Stromal cell of bone marrow (primary cell): ENCODE data around the gene MARK3.
A peak's percentile ranks its signal among the peaks of the same experiment; 100 is the strongest.

ENCODE experiments used
- DNase-seq: peaks from one replicate; pipeline ENCODE4 v3.0.0-alpha.2; 2012; ENCODE audit warnings: low read depth

Gene MARK3

DNA sequence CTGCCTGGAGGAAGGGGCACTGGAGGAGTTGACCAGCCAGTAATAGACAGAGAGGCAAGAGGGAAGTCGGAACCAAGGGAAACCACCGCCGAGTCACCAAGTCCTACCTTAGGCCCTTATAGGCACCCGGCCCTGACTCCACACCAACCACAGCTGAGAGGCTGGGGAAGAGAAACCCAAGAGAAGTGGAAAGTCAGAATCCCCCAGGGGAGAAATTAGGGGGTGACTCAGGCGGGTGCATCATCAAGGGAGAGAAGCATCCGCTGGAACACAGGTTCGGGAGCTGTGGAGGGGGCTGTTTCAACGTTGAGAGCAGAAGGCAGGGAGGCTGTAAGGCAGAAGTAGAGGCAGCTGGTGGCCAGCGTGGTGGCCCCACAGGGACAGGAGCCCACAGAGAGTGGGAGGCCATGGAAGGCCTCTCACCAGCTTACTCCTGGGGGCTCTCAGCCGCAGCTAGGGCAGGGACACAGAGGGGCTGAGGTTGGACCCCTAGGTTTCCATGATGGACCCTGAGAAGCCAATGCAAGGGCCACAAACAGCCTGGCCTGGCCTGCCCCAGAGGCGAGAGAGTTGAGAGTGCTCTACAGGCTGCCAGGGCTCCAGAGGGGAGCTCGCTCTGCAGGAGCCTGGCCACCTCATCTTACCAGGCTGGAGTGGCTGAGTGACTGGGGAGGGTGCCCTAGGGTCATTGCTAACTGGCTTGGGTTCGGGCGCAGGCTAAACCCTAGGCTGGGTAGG, 142.4 kb downstream of the MARK3 start:
- DNase-seq, result peak; percentile 73

DNA sequence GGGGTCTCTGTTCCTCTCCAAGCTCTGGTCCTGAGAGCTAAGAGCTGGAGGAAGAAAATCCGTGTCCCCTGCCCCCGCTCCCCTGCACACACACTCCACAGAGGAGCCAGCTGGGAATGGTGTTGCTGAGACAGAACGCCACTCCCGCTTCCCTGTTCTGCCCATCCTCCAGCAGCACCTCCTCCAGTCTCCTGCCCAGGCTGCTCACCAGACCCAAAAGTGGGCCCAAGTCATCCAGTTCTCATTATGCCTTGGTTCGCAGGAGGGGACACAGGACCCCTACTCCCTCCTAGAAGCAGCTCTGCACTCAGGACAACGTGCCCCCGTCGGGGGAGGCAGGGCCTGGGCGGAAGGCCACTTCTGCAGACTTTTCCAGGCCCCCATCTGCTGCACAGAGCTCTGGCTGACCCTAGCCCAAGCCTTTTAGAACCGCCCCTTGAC, 143.0 kb downstream of the MARK3 start:
- DNase-seq, result no peak

- DNase-seq, result peak; percentile 88
Observed at GRCh38 chr14:103528587-103529382, 143.6 kb downstream of the MARK3 start, which contains the start of gene TRMT61A. TSS of gene TRMT61A (plus strand) at chr14:103529196. CDS start at chr14:103529979, 783 bp downstream.

DNA sequence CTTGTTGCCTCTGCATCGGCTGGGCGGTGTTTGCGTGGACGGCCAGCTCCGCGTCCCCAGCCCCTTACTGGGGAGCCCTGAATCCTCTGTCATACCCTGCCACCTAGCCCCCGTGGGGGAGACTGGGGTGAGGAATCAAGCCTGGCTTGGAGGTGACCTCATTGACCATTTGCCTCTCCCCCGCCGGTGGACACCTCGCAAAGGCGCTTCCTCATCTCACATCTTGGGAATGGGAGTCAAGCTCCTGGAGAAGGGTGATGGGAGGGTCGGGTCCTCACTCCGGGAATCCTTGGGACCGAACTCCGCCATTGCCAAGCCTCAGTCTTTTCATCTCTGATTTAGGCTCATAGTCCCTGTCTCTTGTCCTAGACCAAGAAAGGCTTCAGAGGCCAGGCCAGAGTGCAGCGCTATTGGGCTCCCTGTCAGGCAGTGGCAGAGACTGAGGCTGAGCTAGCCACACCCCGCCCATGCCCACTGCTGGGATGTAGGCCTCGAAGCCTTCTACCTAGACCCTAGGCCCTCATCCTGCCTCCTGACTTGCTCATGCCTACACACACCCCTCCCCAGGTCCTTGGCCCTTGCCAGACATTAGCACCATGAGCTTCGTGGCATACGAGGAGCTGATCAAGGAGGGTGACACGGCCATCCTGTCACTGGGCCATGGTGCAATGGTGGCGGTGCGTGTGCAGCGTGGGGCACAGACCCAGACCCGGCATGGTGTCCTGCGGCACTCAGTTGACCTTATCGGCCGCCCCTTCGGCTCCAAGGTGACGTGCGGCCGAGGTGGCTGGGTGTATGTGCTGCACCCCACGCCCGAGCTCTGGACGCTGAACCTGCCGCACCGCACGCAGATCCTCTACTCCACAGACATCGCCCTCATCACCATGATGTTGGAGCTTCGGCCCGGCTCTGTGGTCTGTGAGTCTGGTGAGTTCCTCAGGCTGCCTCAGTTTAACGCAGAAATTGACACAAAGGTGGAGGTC, 144.5 kb downstream of the MARK3 start:
- DNase-seq, result no peak

- DNase-seq, result no peak
Observed at GRCh38 chr14:103530390-103530789, 145.2 kb downstream of the MARK3 start.

GRCh38 chr14:103530831-103531230, 145.6 kb downstream of the MARK3 start:
- DNase-seq, result no peak

DNA sequence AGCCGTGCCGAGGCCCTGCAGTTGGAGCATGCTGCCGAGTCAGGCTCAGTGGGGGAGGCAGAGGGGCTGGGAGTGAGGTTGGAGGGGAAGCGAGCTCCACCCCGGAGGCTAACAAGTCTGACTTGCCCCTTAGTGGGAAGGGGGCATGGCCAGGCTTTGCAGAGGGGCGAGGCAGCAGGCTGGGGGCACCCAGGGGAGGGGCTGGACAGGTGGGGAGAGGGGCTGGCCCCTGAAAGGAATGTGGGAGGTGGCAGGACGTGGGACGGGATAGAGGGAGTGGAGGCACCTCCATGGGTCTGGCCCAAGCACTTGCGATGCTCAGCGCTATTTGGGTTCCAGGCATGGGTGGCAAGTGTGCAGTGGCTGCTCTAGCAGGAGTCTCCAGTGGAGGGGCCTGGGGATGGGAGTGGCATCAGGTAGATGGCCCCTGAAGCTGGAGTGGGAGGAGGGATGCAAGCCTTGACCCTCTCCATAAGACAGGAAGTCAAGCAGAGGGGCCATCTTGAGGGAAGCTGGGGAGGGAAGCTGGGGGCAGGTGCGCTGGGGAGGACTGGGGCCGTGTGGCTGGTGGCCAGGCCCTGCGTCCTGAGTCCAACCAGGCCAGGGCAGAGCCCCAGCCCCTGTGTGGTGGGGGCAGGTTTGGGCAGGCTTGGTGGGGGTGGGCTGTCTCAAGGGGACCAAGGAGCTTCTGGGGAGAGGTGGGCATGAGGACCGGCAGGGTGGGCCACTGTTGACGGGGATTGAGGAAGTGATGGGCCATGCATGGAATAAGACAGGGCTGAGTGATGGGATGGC, 146.4 kb downstream of the MARK3 start:
- DNase-seq, result no peak

DNA sequence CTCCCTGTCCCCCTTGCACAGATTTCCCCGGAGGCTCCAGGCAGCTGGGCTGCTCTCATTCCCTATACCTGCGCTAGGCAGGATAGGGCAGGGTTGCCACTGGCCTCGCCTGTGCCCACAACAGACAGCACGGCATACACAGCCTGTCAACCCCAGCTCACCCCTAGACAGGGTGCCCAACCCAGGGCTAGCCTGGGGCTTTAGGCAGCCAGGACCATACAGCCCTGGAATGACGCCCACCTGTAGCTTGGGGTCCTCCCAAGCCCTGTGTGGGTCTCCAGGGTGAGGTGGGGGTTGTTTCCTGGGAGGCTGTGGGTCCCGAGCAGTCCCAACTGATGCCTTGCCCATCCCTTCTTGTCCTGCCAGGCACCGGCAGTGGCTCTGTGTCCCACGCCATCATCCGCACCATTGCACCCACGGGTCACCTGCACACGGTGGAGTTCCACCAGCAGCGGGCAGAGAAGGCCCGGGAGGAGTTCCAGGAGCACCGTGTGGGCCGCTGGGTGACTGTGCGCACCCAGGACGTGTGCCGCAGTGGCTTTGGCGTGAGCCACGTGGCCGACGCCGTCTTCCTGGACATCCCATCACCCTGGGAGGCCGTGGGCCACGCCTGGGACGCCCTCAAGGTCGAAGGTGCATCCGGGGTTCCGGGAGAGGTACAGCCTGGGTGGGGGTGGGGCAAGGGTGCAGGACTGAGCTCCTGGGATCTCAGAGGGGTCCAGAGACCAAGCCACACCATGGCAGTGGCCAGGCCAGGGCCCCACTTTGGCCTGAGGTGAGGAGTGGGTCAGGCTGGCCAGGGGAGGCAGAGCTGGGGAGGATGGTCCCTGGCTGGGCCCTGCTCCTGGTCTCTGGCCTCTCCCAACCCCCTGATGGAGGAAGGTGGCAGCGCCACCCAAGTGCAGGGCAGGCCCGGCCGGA, 147.3 kb downstream of the MARK3 start:
- no peak for DNase-seq

GRCh38 chr14:103533137-103533998, 148.2 kb downstream of the MARK3 start:
- no peak for DNase-seq

DNA sequence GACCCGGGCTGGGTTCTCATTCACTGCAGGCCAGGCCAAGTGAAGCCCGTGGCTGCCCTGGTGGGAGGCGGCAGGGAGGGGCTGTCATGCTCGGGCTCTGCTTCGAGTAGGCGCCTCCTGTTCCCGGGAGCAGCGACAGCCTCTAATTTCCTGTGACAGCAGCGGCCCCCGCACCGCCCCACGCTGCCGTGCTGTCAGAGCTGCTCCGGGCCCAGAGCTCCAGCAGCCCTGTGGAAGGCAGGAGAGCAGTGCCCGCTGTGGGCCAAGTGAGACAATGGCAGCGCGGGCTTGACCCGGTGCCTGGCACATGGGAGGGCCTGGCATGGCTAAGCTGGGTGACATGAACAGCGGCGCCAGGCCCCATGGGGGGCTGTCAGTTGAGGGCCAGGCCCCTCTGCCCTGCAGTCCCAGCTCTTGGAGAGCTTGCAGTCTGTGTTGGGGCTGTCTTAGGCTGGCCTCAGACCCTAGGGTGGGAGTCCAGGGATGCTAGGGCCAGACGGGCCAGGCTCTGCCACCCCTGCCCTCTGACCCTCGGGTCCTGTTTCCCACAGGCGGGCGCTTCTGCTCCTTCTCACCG, 148.9 kb downstream of the MARK3 start:
- no peak for DNase-seq

DNA sequence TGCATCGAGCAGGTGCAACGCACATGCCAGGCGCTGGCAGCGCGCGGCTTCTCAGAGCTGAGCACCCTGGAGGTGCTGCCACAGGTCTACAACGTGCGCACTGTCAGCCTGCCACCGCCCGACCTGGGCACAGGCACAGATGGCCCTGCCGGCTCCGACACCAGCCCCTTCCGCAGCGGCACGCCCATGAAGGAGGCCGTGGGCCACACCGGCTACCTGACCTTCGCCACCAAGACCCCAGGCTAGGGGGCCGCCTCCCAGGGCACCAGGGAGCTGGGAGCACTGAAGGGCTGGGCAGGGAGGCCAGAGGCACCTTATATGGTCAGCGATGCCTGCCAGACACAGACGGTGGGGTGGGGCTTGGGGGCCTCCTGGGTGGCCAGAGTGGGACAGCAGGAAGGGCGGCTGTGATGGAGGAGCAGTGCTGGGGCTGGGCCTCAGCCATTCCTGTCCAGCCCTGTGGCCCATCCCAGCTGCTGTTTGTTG, 149.4 kb downstream of the MARK3 start:
- DNase-seq, result no peak

DNA sequence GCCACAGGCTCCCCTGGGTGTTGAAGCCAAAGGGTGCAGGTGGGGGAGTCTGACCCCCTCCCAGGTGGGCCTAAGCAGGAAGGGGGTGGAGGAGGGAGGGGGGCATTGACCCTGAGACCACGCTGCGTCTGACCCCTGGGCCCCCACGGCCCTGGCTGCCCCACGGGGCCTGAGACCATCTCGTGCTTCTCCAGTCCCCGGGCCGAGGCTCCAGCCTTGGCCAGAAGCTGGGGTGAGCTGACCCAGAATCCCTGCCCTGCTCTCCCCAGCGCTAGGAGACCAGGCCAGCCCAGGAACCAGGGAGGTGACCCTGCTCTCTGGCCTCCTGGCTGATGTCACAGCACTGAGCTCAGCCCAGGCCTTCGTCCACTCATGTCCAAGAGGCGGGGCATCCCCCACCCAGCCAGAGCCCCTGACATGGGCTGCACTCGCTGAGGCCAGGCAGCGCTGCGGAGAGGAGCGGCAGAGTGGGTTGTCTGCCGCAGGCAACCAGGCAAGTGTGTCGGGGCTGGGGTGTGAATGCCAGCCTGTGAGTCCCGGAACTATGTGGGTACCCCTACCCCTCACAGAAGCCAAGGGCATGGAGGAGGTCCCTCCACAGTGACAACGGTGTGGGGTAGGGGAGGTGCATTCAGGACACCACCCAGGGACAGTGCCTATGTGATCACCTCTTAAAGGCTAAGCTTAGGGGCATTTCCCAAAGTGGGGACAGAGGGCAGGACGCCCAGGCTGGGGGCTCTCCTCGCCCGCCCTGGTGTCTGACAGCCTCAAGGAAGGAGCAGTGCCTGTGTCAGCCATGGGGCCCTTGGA, 150.1 kb downstream of the MARK3 start:
- no peak for DNase-seq

DNA sequence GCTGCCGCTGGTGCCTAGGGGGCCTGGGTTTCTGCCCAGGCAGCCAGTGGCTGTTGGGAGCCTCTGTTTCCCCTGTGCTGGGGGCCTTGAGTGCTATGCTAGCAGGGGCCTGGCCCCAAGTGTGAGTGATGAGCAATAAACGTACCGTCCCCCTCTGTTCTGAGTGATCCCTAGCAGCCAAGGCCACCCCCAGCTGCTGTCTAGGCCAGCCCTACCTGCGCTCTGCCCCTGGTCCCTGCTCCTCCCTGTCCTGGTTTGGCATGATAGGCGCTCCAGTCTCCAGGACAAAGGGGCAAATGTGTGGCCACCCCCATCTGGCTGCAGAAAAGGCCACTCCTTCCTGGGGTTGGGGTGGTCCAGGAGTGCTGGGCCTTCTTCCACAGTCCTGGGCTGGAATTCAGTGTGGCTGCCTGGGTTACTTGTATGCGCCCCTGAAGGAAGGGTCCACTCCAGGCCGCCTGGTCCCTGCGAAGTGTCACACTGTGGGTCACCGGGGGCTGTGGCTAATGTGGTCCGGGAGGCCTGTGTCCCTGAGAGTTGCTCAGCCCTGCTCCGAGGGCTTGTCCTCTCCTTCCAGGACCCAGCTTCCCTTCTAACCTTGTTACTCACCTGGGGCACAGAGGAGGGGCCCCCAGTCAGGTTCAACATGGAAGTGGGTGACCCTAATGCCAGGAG, 150.8 kb downstream of the MARK3 start:
- DNase-seq, result no peak

GRCh38 chr14:103536693-103537092, 151.5 kb downstream of the MARK3 start:
- no peak for DNase-seq

DNA sequence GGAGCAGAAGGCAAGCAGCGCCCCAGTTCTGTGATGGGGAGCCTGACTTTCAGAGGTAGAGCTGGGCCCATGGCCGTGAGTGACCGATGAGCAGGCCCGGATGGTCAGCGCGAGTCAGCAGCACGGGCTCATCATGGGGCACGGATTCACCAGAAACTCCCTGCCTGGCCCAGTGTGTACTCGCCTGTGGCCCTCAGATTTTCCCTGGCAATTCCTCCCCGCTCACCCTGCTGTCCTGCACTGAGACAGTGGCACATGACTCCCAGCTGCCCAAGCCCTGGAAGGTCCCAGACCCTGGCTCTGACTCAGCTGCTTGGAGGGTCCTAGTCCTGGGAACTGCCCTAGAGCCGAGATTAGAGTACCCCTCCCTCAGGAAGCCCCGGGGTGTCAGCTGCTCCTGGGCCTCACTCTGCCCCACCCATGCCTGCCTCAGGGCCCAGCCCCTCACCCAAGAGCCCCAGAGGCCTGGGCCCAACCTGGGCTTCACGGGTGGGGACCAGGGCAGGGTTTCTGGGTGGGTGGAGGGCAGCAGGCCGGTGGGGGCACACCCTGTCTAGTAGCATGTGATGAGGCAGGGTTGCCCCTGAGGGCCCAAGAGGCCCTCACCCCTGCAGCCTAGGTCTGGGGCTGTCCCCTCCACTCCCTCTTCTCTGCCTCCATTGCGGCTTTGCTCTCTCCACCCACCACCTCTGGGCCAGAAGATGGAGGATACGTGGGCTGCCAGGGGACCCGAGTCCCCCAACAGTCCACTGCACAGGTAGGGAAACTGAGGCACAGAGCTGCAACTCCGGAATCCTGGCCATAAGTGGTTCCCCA, 152.2 kb downstream of the MARK3 start:
- no peak for DNase-seq
